ENCODE measurements around the gene LBR. TPM values are rescaled to one million over a fixed set of nuclear protein-coding genes. Genes with fewer than 3 reads are reported as not detected.

The LBR gene
- total and polyA plus RNA-seq, 11 donors = 4.3 to 37.8 (median 8.2) TPM

GRCh38 chr1:225471453-225472301 is 43.8 kb upstream of the LBR start:
- Histone ChIP-seq H3K4me3 (no peak overlapping the region), H3K27ac (peak overlapping the region in 1 of 12 donors; percentile 67), H3K36me3 (no peaks in the 10 kb centered on the region), H3K9me3 (no peaks in the 10 kb centered on the region), H3K27me3 (no peaks in the 10 kb centered on the region), H3K4me1 (peaks cover 0 to 27% (median 19%) of the 10 kb centered on the region in 12 donors)
- intact Hi-C loops (cut with DNase I) = loop anchor here in 3 of 10 donors (2.0 to 10.0 kb wide), 3 partner anchors 183 to 506 kb away; partner anchors contain the start of gene ENAH (in 2 of the 3)
- DNase-seq = peak in 1 of 5 donors; percentile 16
- no peak for TF ChIP-seq POLR2A (IDR thresholded peaks at IDR 0.05)
- TF ChIP-seq CTCF (IDR thresholded peaks at IDR 0.05) = no peak
- ATAC-seq = no peak
- 83 to 87% (median 85%) methylated on average over 16 to 29 of the region's 29 CpGs for WGBS, 4 donors

- DNase-seq (peak in 1 of 5 donors; percentile 13), ATAC-seq (no peak)
- Histone ChIP-seq H3K27me3 (no peaks in the 10 kb centered on the region), H3K4me3 (no peak overlapping the region), H3K9me3 (no peaks in the 10 kb centered on the region), H3K4me1 (peaks cover 0 to 32% (median 20%) of the 10 kb centered on the region in 12 donors), H3K27ac (peak overlapping the region in 1 of 12 donors; percentile 67), H3K36me3 (no peaks in the 10 kb centered on the region)
- intact Hi-C loops (cut with DNase I) = loop anchor here in 2 of 10 donors (5.0 to 10.0 kb wide), 2 partner anchors 184 to 506 kb away; partner anchors contain the start of gene ENAH (in 2 of the 2)
- 76 to 90% (median 78%) methylated on average over 5 to 8 of the region's 8 CpGs for WGBS, 4 donors
- TF ChIP-seq CTCF (IDR thresholded peaks at IDR 0.05) = no peak
- no peak for TF ChIP-seq POLR2A (IDR thresholded peaks at IDR 0.05)
These were observed 43.2 kb upstream of the LBR start for GRCh38 chr1:225471109-225471452.

GRCh38 chr1:225470211-225471108 is 42.6 kb upstream of the LBR start:
- intact Hi-C loops (cut with DNase I) = loop anchor here in 2 of 10 donors (5.0 to 10.0 kb wide), 2 partner anchors 184 to 507 kb away; partner anchors contain the start of gene ENAH (in 2 of the 2)
- no peak for ATAC-seq
- Histone ChIP-seq H3K27ac (peak overlapping the region in 1 of 12 donors; percentile 67), H3K27me3 (no peaks in the 10 kb centered on the region), H3K36me3 (no peaks in the 10 kb centered on the region), H3K4me1 (peaks cover 0 to 38% (median 24%) of the 10 kb centered on the region in 12 donors), H3K9me3 (no peaks in the 10 kb centered on the region), H3K4me3 (no peak overlapping the region)
- TF ChIP-seq CTCF (IDR thresholded peaks at IDR 0.05) (no peak), POLR2A (IDR thresholded peaks at IDR 0.05) (no peak)
- no peak for DNase-seq
- WGBS, 4 donors = 82 to 86% (median 84%) methylated on average over 25 of the region's 25 CpGs

Data from heart left ventricle (tissue), 16 donors.